Inferior parietal cortex (tissue), 1 donor: ENCODE data around the gene TRA2B.
A peak's percentile ranks its signal among the peaks of the same experiment; 100 is the strongest.

Source experiments
- DNase-seq: peaks from one replicate; pipeline ENCODE4 v3.0.0-alpha.2; 2016; ENCODE audit errors: extremely low spot score

TRA2B gene

GRCh38 chr3:185937689-185938374, at the start of gene TRA2B:
Gene TRA2B (minus strand): TSS chr3:185938014. CDS start chr3:185937860, 154 bp downstream.
- DNase-seq, result peak; percentile 98

- DNase-seq, result no peak
These were observed 48.5 kb upstream of the TRA2B start for GRCh38 chr3:185986198-185986777.

- no peak for DNase-seq
These were observed 46.4 kb upstream of the TRA2B start for GRCh38 chr3:185984203-185984602.

GRCh38 chr3:185983495-185984141, 45.8 kb upstream of the TRA2B start:
- DNase-seq, result peak; percentile 92

GRCh38 chr3:185982632-185983031, 44.8 kb upstream of the TRA2B start:
- no peak for DNase-seq

GRCh38 chr3:185981621-185982020, 43.8 kb upstream of the TRA2B start:
- no peak for DNase-seq

- DNase-seq, result no peak
These were observed 41.9 kb upstream of the TRA2B start for GRCh38 chr3:185979721-185980121.

- no peak for DNase-seq
These were observed 40.7 kb upstream of the TRA2B start for GRCh38 chr3:185978516-185978915.

GRCh38 chr3:185977679-185978040, 39.8 kb upstream of the TRA2B start:
- DNase-seq, result no peak

- peak; percentile 90 for DNase-seq
These were observed 39.3 kb upstream of the TRA2B start for GRCh38 chr3:185976977-185977678.

- no peak for DNase-seq
These were observed 38.3 kb upstream of the TRA2B start for GRCh38 chr3:185976100-185976499.

GRCh38 chr3:185971579-185971978, 33.8 kb upstream of the TRA2B start:
- no peak for DNase-seq

- DNase-seq, result no peak
These were observed 30.4 kb upstream of the TRA2B start for GRCh38 chr3:185968168-185968567.

- DNase-seq, result no peak
These were observed 28.8 kb upstream of the TRA2B start for GRCh38 chr3:185966655-185967054.

GRCh38 chr3:185965496-185965895, 27.7 kb upstream of the TRA2B start:
- DNase-seq, result no peak

GRCh38 chr3:185961675-185962232, 23.9 kb upstream of the TRA2B start:
- no peak for DNase-seq

GRCh38 chr3:185960522-185961288, 22.9 kb upstream of the TRA2B start:
- DNase-seq, result no peak

GRCh38 chr3:185959609-185960521, 22.1 kb upstream of the TRA2B start:
- DNase-seq, result no peak

GRCh38 chr3:185958626-185959025, 20.8 kb upstream of the TRA2B start:
- no peak for DNase-seq

GRCh38 chr3:185956244-185956643, 18.4 kb upstream of the TRA2B start:
- DNase-seq, result no peak

- no peak for DNase-seq
These were observed 16.5 kb upstream of the TRA2B start for GRCh38 chr3:185954366-185954723.
